NCI-H460 (cell line): Measurements from ENCODE around the gene SLIRP. TPM values are rescaled to one million over a fixed set of nuclear protein-coding genes. Genes with fewer than 3 reads are reported as not detected.
A peak's percentile ranks its signal among the peaks of the same experiment; 100 is the strongest.
"Not testable (repeated sequence)": the region's sequence is repeated elsewhere in the genome, so short reads cannot be mapped to it uniquely, and the experiment has no call there.

Source experiments
- DNase-seq: peaks from one replicate; pipeline ENCODE4 v3.0.0-alpha.2; 2016; ENCODE audit warnings: low read depth; ENCODE audit errors: extremely low read depth
- polyA plus RNA-seq: library from polyadenylated mRNA; depleted of rRNA; stranded (reverse); fragments of >200 nt; gene quantifications from 2 replicates; pipeline ENCODE4 v1.2.3, GENCODE V29; 2014; cell fraction: nucleus; rRNA removed
- total RNA-seq: library from RNA; depleted of rRNA; stranded (reverse); fragments of >200 nt; shearing (Covaris generic); gene quantifications from 2 replicates; pipeline ENCODE4 v1.2.3, GENCODE V29; 2014; rRNA removed

Gene SLIRP
- total RNA-seq = 670 and 671 TPM in 2 replicates
- polyA plus RNA-seq = 1,041 and 1,604 TPM in 2 replicates

GRCh38 chr14:77707724-77708408, at the start of gene SLIRP, which contains the start of gene ALKBH1:
SLIRP (plus strand) TSS chr14:77708103; CDS start chr14:77708112, 9 bp downstream.
ALKBH1 (minus strand) TSS chr14:77708023; CDS start chr14:77708004, 19 bp downstream.
- peak; percentile 86 for DNase-seq

- no peak for DNase-seq
Measured at GRCh38 chr14:77659831-77660230, 48.1 kb upstream of the SLIRP start.

DNA sequence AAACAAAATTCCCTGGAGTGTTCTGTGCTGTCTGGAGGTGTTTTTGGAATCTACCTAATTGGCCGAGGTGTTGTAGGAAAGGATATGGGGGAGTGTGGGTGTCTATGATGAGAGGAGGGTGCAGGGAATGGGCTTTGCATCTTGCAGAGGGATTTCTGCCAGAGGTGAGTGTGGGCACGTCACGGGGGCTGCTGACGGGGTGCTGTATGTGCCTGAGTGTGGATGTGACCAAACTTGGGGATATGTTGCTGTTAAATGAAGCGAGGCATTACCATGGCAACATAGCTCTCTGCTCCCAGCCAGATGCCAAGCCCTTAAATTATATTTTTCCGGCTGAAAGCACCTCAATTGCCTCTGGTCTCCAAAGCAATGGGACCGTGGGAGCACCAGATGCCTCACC, 47.1 kb upstream of the SLIRP start:
- DNase-seq = no peak

GRCh38 chr14:77661562-77661961, 46.3 kb upstream of the SLIRP start:
- DNase-seq = not testable (repeated sequence)

DNA sequence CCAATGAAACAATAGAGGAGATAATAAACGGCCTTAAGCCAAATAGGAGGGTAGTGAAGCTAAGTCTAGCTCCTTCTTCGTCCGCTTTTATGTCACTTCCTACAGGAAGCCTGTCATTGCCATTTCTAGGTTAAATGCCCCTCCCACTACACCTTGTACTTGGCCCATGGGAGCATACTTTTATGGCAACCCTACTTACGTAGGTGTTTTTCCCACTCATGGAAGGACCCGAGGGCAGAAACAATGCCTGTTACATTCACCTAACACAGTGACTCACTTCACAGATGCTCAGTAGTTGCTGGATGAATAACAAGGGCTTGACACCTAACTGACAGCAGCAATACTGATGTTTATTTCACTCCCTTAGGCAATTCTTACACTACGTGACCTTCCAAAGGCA, 44.6 kb upstream of the SLIRP start:
- DNase-seq = peak; percentile 63

DNA sequence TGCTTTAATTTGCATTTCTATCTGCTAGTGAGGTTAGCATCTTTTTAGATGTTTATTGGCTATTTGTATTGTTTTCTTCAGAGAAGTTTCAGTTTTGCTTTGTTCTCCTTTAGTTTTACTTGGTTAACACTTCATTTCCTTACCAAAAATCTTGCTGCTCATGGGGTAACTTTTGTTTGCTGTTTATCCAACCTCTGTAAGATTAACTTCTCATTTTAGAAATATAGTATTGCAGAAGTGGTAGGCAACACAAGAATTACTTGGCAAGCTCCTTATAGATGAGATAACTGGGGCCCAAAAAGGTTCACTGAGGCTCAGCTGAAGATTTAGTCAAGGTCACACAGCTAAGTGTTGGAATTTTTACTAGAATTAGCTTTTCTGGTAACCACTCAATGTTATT, 40.6 kb upstream of the SLIRP start:
- DNase-seq = no peak

GRCh38 chr14:77673193-77673592, 34.7 kb upstream of the SLIRP start:
- DNase-seq = no peak

GRCh38 chr14:77674931-77675330, 33.0 kb upstream of the SLIRP start:
- DNase-seq = no peak

- no peak for DNase-seq
Measured at GRCh38 chr14:77681196-77682157, 26.4 kb upstream of the SLIRP start.

DNA sequence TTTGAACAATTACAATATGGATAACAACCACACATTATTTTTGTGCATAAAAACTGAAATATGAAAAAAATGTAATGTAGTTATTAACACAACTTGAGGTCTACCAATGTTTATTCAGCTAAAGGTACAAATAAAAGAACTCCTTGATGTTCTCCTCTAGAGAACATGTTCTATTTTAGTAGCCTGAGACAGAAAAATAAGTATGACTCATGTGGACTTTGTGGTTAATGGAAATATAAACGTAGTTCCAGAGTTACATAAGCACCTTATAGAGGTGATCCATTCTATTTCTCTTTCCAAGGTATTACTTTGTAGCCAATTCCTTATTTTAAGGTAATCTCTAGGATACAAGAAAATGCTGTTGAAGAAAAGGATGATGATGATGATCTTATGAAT, 25.7 kb upstream of the SLIRP start:
- no peak for DNase-seq

- DNase-seq = no peak
Measured at GRCh38 chr14:77691259-77691658, 16.6 kb upstream of the SLIRP start.

DNA sequence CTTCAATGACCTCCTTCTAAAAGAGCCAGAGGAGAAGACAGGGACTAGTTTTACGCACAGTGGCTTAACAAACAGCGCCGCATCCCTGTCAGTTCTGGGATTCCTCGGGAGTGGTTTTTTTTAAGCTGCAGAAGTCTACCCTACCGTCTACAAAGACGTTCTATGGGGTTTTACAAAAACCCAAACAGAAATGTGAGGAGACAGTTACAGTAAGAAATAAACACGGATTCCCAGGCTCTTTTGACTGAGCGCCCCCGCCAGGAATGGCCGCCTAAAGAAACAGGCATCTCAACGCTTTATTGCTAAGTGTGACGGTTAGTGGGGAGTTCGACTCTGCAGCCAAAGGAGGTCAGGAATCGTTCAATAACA, 564 bp upstream of the SLIRP start:
- peak; percentile 25 for DNase-seq

DNA sequence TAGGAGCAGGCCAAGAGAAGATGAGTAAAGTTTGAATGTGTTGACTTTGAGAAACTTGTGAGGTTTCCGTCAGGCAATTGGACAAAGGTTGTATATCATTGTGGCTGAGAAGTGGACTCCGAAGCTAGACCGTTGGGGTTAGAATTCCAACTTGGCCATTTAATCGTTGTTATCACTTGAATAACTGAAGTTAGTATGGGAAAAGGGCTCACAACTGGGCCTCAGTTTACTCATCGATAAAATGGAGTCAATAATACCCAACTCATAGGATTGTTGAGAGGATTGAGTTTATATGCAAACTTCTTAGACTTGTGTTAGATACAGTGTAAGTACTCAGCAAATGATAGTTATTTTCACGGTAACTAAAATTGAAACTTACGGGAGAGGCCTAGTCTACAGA, 846 bp downstream of the SLIRP start:
- no peak for DNase-seq

- no peak for DNase-seq
Measured at GRCh38 chr14:77709412-77709811, 1.5 kb downstream of the SLIRP start.

GRCh38 chr14:77710364-77710763, 2.5 kb downstream of the SLIRP start:
- DNase-seq = no peak

GRCh38 chr14:77714926-77715325, 7.0 kb downstream of the SLIRP start:
- DNase-seq = no peak

DNA sequence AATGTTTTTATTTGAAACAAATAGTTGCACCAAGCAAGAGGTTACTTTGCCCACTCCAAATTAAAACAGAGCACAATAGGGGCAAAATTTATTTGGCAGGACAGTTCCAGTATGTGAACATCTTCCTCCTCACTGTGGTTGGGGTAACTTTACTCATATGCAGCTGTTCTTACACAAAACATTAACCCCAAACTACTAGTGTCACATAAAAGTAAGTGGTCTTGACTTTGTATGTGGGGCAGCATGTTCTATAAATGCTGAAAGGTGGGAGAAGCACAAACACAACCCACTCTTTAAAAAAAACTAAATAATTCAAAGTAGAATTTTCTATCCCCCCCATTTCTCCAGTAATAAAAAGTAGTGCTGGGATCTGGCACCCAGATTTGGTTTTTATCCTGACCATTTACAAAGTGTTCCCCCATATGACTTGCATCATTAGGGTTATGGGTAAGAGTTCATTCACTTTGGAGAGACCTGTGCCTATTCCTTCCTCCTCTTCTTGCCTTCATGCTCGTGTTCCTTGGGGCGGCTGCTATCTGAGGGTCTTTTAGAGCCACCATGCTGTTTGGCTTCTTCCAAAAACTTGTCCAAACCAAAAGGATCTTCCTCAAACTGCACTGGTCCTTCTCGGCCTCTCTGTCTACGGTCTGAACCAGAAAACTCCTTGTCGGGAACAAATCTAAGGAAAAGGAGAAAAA, 9.9 kb downstream of the SLIRP start:
- DNase-seq = no peak

DNA sequence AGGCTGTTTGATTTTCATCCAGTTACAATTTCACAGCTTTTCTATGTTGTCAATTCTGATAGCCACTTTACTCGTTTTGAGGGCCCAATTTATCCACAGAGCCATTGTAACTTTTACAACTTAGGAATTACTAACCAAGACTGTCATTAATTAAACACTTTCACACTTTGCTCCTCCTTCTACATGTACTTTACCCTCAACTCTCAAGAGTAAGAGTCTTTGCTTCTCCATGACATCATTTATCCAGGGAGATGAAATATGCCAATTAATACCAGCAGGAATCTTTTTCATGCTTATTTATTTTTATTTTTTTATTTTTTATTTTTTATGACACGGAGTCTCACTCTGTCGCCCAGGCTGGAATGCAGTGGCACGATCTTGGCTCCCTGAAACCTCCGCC, 13.5 kb downstream of the SLIRP start:
- DNase-seq = no peak

GRCh38 chr14:77722301-77722700, 14.4 kb downstream of the SLIRP start:
- no peak for DNase-seq

- DNase-seq = no peak
Measured at GRCh38 chr14:77730976-77731497, 23.1 kb downstream of the SLIRP start.
